ENCODE results near the gene SPDL1. TPM values are rescaled to one million over a fixed set of nuclear protein-coding genes. Genes with fewer than 3 reads are reported as not detected.

Gene SPDL1
- total RNA-seq, 8 experiments from 2014 or later, result 16.2 to 42.6 (median 21.6) TPM

Other genes starting within 250 kb of the SPDL1 start
- gene DOCK2, start 53.5 kb downstream of the SPDL1 start, total RNA-seq, result 100 to 1,000 TPM in 1 of 8 experiments, 10 to 100 TPM in 1, 1 to 10 TPM in 2, under 1 TPM in 4; 0.18 to 105 (median 0.89) TPM

All from motor neuron (in vitro differentiated cells).